HG03135 (cell line): ENCODE measurements around the gene COL4A2.

Source experiments
- ATAC-seq: cut with Tn5 transposase; IDR thresholded peaks from one replicate; pipeline ENCODE4 v1.9.1; 2021; ENCODE audit warnings: mild to moderate bottlenecking, moderate library complexity; ENCODE audit not compliant: unreplicated experiment

Gene COL4A2

DNA sequence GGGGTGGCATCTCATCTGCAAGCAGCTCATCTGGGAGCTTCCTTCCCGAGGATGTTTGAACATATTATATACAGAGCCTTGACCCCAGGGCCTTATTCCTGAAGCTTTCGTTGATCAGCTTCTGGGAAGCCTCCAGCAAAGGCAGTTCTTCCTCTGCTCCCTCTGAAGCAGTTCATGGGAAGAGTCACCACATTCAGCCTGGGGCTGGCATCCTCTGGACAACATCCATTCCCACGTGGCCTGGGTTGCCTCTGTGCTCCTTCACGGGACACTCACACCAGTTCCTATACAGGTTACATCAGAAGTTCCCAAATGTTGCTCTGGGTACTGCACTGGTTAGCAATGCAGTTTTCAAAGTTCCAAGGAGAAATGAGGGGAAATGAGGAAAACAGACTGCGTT is 29.6 kb downstream of the COL4A2 start:
- ATAC-seq: no peak

DNA sequence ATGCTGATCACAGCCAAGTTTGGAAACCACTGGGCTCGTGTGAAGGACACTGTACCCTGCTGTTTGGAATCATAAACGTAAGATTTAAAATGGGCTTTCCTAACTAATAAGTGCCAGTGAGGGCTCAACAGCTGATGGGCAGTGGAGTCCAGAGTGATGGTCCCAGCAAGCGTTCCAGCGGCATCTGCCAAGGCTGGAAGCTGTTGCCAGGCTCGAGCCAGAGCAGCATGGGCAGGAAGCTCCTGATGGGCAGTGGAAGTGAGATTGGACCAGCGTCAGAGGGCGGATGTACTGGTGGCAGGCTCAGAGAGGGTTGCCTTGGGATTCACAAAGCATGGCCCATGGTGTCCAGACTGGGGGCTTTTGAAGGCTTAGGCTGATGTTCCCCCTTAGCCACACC is 30.2 kb downstream of the COL4A2 start:
- ATAC-seq: no peak

DNA sequence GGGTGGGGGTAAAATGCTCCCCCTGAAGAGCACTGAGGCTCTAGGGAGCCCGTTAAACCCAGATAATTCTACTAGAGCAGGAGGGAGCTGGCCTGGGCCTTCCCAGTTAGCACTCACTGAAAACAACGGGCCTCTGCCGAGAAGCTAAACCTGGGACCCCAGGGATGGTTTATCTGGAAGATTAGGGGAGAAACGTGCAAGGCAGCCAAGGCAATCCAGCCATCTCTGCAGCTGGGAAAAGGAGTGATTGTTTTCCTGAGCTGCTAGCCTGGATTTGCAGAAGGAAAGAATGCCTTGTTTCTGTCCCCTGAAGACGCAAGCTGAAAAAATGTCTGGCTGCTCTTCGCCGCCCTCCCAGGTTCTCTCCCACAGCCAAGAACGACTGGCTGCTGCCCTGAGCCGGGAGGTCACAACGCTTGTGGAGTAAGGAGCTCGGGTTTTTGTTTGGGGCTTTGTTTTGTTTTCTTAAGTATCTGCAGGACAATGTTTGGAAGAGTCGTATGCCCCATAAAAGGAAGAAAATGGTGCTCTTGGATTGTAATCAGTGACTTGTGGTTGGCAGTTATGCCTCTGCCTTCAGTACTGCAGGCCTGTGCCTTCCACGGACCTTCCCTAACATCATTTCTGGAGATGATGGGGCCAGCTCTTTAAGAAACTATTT is 31.5 kb downstream of the COL4A2 start:
- no peak for ATAC-seq

DNA sequence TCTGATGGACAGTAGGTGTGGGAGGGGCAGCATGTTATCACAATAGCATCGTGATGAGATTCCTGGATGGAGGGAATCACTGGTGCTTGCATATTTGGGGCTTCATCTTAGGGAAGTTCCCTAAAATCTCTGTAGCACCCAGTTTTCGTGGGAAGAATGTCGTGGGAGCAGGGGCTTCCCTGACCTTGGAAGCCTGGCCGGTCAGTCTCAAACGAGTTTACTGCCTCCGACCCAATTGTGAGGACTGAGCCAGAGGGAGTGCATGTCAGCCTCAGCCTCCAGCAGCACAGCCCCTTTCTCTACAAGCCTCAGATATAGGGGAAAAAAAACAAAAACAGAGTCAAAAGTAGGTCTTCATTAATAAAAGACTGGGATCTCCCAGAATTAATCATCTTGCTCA is 32.2 kb downstream of the COL4A2 start:
- ATAC-seq: no peak

GRCh38 chr13:110339975-110340550 is 33.0 kb downstream of the COL4A2 start:
- ATAC-seq: no peak

DNA sequence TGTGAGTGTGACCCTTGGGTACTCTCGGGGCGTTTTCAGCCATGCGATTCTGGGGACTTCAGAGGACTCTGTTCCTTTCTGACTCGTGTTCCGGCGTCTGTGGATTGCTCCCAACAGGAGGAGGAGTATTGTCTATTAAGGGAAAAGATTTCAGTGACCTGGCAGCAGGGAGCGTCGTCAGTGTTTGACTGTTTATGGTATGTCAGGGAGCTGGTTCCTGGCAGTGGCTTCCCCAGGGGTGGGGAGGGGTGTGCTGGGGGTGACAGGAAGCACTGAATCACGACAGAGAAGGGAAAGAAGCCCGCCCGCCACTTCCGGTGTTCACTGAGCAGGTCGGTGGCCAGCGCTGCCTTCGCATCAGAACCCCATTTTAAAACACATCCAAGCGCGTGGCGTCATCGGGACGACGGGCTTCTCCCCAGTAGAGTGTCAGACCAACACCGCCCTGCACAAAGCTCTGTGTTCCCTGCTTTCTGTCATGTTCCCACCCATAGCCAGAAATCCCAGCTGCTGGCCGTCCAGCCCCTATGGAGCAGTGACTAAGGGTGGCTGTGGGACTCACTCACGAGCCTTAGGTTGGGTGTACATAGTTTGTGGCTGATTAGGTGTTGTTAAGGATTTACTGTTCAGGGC is 33.8 kb downstream of the COL4A2 start:
- ATAC-seq: peak; percentile 67

GRCh38 chr13:110341445-110342244 is 34.6 kb downstream of the COL4A2 start:
- peak; percentile 37 for ATAC-seq

DNA sequence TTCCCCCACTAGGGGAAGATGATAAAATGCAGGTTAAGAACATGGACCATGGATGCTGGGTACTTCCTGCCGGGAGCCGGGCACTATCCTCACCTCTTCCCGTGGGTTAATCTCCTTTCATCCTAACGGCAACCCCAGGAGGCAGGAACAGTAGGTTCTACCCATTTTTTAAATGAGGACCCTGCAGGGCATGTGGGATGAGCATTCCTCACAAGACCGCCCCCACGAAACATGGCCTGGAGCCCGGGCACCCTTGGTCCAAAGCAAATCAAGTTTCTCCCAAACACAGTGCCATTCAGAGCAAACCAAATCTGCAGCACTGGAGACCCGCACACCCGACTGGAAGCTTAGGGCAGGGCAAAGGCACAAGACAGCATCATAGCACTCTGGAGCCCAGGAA is 35.4 kb downstream of the COL4A2 start:
- ATAC-seq: no peak

- ATAC-seq: no peak
Observed at GRCh38 chr13:110343241-110343865, 36.3 kb downstream of the COL4A2 start.

GRCh38 chr13:110344320-110344719 is 37.2 kb downstream of the COL4A2 start:
- ATAC-seq: no peak

- no peak for ATAC-seq
Observed at GRCh38 chr13:110345266-110345665, 38.2 kb downstream of the COL4A2 start.

- no peak for ATAC-seq
Observed at GRCh38 chr13:110345701-110346100, 38.6 kb downstream of the COL4A2 start.

DNA sequence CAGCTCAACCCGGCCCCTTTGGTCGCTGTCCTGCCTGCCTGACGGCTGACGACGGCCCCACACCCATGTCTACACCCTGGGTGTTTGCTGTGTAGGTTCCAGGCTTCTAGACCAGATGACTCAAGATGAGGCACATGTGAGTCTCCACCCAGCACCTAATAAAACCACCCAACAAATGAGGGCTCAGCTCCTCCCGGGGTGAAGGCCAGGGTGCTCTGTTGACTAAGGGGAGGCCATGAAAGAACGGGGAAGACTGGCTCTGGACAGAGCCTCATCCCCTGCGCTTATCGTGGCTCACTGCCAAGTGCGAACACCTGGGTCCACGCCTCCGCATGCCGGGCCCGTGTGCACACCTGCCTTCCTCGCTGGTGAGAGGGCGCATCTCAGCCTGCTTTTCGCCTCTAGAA is 39.6 kb downstream of the COL4A2 start:
- no peak for ATAC-seq

GRCh38 chr13:110347088-110347487 is 40.0 kb downstream of the COL4A2 start:
- no peak for ATAC-seq

GRCh38 chr13:110347535-110348308 is 40.6 kb downstream of the COL4A2 start:
- ATAC-seq: no peak

DNA sequence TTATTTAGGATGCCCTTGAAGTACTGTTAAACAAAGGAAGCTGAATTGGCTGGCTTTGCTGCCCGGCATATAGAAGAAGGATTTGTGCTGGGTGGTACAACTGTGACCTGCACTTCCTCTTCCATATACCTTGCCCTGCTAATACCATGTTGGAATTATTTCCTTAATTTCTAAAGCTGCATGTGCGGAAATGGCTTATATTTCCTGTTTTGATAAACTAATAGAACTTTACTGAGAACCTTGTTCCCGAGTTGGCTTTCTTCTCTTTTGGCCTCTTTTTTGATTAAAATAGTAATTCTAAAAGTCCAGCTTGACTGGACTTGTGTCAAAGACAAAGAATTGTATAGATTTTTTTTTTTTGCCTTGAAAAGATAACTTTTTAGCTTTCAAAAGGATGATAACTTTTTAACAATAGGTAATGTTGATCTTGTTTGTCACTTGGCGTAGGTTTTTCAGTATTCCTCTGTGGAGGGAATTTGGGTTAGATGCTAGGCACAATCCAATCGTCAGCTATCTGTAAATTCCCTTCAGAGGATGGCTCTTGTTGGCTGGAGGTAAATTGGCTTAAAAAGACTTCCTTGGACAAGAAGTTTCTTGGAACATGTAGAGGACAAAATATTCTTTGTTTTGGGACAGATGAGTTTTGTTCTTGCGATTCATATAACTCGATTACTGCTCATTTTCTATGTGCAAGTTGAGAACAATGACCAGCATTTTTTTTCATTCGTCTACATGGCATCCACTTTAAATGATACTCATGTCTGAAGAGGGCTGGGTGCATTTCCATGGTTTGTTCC is 41.4 kb downstream of the COL4A2 start:
- ATAC-seq: no peak

- no peak for ATAC-seq
Observed at GRCh38 chr13:110349239-110349638, 42.2 kb downstream of the COL4A2 start.

DNA sequence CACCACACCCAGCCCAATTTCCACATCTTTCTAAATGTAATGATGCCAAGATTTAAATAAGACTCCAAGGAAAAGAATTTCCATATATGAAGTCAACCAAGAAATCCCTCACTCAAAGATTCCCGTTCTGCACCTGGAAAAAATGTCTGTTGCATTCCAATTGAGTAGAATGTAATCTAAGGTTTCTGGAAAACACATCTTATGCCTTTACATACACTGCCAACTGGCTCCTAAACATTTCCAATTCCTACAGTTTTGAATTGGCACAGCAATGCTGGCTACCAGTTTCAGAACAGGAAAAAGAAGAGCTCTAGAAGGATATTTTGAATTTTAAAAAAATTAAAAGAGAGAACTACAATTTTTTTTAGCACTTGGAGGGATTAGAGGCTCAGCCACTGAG is 43.0 kb downstream of the COL4A2 start:
- ATAC-seq: no peak

- ATAC-seq: no peak
Observed at GRCh38 chr13:110350509-110350908, 43.4 kb downstream of the COL4A2 start.
